GM18511 (cell line): ENCODE data around the gene NRBP1.
"Not testable (repeated sequence)": the region's sequence is repeated elsewhere in the genome, so short reads cannot be mapped to it uniquely, and the experiment has no call there.

Experiments used
- ATAC-seq: cut with Tn5 transposase; IDR thresholded peaks from one replicate; pipeline ENCODE4 v1.9.1; 2021; ENCODE audit warnings: mild to moderate bottlenecking, moderate library complexity; ENCODE audit not compliant: unreplicated experiment

The NRBP1 gene

DNA sequence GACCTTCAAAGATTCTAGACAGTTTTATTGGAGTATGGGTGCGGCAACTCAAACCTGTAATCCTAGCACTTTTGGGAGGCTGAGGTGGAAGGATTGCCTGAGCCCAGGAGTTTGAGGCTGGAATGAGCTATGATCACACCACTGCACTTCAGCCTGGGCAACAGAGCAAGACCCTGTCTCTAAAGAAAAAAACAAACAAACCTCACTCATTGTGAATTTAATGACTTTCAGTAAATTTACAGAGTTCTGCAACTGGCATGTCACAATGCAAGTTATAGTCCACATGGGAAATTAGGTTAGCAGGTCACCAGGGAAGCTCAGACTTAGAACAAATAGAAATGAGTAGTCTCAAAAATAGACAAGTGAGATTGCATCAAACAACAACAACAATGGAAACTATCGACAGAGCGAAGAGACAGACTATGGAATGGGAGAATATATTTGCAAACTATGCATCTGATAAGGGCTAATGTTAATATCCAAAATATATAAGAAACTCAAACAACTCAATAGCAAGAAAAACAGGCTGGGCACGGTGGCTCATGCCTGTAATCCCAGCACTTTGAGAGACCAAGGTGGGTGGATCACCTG is 6.7 kb upstream of the NRBP1 start:
- no peak for ATAC-seq

DNA sequence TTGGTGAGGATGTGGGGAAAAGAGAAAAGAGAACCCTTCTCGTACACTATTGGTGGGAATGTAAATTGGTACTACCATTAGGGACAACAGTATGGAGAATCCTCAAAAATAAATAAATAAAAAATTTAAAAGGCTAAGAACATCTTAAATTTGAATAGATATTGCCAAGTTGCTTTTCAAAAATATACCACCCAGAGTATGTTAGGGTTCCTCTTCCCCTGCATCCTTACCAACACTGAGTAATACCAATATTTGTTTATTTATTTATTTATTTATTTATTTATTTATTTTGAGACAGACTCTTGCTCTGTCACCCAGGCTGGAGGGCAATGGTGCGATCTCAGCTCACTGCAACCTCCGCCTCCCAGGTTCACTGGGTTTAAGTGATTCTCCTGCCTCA is 5.5 kb upstream of the NRBP1 start:
- ATAC-seq: no peak

DNA sequence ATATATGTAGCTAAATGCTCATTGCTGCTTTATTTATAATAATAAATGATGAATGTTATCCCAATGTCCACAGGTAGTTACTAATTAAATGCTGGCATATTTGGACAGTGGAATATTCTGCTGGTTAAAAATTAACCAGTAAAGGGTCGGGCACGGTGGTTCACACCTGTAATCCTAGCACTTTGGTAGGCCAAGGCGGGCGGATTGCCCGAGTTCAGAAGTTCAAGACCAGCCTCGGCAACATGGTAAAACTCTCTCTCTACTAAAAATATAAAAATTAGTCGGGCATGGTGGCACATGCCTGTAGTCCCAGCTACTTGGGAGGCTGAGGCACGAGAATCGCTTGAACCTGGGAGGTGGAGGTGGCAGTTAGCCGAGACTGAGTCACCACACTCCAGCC is 3.4 kb upstream of the NRBP1 start:
- not testable (repeated sequence) for ATAC-seq

DNA sequence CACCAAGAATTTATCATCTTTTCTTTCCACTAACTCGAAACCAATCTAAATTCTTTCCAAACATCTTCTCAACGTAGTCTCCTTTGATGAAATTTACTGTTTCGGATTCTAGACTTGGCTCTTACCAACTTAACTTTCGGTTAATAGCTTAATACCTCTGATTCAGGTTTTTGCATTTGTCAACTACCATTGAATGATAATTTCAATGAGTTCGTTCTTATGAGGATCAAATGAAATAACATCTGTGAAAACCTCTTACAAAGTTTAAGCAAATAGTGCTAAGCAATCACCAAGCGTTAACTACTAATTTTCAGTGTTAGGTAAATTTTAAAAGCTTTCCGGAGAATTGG is 593 bp upstream of the NRBP1 start:
- ATAC-seq: no peak

DNA sequence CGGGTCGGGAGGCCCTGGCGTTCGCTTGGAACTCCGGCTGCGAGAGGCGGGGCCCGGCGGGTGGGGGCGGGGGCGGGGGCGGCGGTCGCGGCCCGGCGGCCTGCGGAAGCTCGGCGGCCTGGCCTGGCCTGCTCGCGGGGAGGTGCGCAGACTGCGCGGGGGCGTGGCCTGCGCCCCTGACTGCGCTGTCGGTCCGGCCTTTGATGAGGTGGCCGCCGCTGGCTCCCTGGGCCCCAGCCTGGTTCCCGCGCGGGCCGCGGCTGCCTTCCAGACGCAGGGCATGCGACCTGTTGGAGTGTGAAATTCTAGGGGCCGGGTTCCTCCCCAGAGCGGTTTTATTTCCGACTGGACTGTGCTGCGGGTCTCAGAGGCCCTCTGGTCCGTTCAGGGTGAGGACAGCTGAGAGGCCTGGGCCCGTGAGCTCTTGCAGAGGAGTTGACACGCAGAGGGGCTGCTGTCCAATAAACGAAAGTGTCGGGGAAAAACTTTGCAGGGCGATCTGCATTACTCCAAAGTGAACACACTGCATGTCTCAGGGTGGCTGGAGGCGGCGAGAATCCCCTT is 629 bp downstream of the NRBP1 start:
- peak; percentile 75 for ATAC-seq

DNA sequence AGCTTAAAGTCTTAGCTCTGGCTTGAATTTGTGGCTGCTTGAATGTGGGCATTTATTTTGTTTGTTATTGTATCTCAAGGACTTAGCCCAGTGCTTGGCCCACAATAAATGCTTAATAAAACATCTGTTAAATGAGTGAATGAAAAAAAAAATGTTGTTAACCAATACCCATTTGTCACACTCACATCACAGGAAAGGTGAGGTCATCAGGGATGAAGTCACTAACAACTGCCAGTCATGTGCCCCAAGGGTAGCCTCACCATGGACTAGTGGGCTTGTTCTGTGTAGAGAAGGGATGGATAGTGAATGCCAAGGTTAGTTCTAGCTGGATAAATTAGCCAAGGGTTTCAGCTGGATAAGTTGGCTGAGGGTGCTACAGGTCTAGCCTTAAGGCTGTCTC is 3.0 kb downstream of the NRBP1 start:
- ATAC-seq: no peak

DNA sequence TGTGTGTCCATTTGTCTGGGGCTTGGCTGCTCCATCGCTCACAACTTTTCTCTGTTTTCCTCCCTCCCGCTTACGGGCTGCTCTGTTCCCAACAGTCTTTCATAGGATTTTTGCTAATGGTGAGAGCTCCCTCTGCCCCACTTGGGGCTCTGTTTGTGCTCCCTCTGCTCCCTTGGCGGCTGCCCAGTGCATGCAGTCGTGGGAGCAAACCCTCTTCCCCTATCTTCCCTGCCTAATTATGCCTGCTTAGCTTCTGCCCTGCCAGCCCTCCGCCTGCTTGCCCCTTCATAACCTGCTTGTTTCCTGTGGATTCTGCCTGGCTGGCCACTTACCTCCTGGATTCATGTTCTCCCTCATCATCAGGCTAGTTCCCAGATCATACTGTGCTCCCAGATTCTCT is 7.2 kb downstream of the NRBP1 start:
- no peak for ATAC-seq

DNA sequence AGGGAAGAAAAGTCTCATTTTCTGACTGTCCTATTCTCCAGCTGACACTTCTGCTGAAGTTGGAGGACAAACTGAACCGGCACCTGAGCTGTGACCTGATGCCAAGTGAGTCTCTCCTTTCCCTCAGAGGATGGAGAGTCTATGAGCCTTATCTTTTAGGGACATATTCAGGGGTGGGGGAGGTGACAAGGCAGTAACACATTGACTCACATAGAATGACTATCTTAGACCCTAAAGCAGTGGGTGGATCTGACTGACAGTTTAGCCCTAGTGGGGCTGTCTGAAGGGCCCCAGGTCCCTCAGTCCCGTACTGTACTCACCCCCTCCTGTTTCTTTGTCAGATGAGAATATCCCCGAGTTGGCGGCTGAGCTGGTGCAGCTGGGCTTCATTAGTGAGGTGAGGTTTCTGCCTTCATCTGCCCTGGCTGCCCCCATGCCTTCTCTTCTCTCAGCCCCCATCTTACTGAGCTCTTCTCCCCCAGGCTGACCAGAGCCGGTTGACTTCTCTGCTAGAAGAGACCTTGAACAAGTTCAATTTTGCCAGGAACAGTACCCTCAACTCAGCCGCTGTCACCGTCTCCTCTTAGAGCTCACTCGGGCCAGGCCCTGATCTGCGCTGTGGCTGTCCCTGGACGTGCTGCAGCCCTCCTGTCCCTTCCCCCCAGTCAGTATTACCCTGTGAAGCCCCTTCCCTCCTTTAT is 12.9 kb downstream of the NRBP1 start:
- ATAC-seq: no peak

DNA sequence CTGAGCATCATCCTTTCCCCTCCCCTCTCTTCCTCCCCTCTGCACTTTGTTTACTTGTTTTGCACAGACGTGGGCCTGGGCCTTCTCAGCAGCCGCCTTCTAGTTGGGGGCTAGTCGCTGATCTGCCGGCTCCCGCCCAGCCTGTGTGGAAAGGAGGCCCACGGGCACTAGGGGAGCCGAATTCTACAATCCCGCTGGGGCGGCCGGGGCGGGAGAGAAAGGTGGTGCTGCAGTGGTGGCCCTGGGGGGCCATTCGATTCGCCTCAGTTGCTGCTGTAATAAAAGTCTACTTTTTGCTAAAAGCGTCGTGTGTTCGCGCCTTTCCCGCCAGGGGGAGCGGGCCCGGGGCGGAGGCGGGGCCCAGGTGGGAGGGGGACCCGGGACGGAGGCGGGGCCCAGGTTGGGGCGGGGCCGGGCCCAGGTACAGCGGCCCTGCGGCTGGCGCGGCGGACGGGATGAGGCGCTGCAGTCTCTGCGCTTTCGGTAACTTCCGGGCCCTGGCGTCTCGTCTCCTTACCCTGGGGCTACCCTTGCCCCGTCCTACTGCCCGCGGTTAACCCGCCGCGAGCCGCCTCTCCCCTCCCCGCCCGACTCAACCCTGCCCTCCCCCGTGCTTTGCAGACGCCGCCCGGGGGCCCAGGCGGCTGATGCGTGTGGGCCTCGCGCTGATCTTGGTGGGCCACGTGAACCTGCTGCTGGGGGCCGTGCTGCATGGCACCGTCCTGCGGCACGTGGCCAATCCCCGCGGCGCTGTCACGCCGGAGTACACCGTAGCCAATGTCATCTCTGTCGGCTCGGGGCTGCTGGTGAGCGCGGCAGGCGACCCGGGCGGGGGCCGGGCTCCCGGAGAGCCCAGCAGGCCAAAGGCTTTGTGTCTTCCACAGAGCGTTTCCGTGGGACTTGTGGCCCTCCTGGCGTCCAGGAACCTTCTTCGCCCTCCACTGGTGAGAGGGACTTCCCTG is 13.8 kb downstream of the NRBP1 start, which contains the start of gene KRTCAP3:
TSS of gene KRTCAP3 (plus strand) at position 424 of the 962 bp plus-strand sequence. CDS start at position 456, 32 bp downstream.
- ATAC-seq: no peak

DNA sequence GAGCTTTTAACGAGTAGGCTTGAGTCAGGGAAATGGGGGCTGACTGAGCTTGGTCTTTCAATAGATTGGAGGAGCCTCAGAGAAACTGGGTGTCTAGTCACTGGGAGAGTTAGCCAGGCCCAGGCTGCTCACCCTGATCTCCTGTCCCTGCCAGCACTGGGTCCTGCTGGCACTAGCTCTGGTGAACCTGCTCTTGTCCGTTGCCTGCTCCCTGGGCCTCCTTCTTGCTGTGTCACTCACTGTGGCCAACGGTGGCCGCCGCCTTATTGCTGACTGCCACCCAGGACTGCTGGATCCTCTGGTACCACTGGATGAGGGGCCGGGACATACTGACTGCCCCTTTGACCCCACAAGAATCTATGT is 14.5 kb downstream of the NRBP1 start:
- no peak for ATAC-seq

DNA sequence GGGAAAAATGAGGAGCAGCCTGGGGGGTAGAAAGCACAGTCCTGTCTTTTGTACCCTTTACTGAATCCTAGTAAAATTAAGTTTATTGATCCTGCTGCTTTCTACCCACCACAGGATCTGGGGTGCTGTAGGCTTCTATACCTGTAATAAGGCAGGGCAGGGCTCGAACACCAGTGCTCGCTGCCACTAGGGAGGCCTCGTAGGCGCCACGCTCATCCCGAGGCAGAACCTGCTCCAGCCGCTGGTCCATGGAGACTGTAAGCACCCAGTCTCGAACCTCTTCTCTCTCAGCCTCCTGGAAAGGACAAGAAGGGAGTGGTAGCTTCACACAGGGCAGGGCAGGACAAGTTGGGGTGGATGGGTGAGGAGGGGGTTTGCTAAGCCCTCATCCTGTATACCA is 16.7 kb downstream of the NRBP1 start:
- ATAC-seq: no peak

DNA sequence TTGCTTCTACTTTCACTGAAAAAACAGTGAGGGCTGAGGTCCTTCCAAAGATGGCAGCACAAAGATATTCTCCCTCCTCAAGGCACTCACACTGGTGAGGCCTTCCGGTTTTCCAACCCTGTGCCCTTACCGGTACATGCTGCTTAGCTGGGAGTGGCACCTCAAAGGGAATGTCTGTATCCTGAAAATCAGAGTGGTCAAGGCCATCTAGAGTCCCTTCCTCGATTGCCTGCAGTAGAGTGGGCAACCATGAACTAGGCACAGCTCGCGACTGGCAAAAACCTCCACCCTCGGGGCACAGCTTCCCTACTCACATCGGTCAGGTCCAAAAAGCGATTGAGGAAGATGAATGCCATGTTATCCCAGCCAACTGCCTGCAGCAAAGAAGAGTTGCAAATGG is 17.2 kb downstream of the NRBP1 start:
- ATAC-seq: no peak

DNA sequence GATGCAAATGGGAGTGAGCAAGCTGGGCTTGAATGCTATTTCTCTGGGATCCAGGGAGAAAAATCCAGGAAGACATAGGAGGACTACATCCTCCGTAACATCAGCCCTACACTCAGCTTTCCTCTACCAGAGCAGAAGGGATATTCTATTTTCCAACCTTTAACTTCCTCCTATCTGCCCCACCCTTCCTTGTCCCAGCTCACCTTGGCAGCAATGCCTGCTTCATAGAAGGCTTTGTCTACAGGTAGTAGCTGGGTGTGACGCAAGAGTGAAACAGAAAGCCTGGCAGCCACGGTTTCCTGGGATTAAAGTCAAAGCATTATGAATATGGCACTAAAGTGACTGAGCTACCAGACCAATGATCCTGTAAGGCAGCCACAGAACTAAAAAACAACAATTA is 17.6 kb downstream of the NRBP1 start:
- ATAC-seq: no peak

DNA sequence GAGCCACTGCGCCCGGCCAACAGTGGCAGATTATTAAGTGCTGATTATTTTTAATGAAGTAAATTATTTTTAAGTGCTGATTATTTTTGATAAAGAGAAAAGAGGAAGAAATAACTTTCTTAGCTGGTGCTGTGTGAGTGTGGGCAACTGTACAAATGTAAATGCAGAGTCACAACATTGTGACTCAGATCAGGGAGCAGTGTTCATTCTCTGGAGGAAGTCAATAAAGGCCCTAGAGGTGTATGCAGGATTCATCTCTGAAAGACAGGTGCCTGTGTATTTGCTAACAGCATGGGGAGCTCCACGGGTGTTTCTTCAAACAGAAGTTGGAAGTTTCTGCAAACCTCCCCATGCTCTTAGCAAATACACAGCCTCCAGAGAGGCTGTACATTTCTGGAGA is 19.9 kb downstream of the NRBP1 start:
- ATAC-seq: no peak

DNA sequence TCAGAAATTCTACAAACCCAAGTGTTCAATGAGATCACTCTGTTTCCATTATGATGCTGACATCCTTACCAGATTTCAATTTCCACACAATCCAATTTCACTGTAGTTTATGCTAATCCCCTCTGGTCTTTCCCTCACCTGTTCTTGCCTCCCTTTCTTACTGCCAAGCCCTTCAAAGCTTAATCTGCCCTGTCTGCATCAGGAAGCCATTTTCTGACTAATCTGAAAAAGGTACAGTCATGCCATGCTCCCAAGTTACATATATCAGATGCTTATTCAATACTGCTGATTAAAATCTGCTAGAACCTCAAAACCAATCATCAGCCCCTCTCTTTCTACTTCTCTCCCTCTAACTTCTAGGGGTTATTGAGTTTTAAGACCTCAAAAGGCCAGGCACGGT is 22.7 kb downstream of the NRBP1 start:
- no peak for ATAC-seq

DNA sequence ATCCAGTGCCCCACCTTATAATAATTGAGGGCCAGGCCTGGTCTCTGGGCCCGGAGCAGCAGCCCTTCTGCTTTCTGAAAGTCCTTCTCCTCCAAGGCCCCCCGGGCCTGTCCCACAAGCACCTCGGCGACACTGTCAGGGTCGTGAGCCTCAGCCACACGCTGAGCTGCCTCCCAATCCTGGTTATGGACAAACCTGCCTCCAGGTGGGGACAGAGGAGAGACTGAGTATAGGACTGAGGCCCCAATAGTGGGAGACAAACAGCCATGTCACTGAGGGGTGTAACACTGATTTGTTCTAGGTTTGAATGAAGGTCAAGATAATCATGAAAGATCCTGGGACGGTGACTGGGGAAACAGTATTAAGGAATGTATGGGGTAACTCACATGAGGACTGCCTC is 25.5 kb downstream of the NRBP1 start:
- no peak for ATAC-seq

DNA sequence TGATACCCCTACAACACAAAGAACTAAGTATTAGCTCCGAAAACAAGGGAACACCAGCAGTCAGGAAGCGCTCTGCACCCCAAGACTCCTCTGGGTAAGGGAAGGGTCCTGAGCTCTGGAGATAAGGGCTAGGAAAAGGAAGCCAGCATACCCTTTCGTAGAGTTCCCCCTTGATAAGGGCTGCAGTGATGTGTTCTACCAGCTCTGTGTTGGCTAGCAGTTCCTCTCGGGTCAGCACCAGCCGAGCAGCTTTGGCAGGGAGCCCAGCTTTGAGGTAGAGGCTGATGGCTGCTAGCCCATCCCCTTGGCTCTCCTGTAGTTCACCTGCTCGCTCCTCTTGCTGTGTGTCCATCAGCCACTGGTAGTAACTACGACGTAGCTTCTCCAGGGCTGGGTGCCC is 32.7 kb downstream of the NRBP1 start:
- no peak for ATAC-seq

DNA sequence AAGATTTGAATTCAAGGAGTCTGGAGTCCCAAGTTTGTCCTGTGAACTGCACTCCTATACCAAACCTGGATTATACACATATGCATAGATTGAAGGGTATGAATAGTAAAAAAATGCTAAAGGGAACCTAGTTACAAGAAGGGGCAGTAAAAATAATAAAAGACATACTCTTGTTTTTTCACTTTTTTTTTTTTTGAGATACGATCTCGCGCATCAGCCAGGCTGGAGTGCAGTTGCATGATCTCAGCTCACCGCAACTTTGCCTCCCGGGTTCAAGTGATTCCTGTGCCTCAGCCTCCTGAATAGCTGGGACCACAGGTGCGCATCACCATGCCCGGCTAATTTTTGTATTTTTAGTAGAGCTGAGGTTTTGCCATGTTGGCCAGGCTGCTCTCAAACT is 36.0 kb downstream of the NRBP1 start:
- no peak for ATAC-seq

DNA sequence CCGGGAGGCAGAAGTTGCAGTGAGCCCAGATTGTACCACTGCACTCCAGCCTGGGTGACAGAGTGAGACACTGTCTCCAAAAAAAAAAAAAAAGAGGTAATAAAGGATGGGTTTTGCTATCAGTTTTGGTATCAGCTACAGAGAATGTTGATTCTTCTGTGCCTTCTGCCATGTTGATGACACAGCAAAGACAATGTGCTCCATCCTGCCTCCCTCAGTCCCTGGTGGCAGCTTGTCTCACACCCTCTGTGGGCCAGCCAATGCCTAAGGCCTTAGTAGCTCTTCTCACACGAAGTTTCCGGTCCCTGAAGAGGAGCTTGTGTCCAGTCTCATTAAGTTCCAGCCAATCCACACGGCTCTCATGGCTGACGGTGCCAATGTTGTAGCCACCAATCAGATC is 43.5 kb downstream of the NRBP1 start:
- no peak for ATAC-seq

DNA sequence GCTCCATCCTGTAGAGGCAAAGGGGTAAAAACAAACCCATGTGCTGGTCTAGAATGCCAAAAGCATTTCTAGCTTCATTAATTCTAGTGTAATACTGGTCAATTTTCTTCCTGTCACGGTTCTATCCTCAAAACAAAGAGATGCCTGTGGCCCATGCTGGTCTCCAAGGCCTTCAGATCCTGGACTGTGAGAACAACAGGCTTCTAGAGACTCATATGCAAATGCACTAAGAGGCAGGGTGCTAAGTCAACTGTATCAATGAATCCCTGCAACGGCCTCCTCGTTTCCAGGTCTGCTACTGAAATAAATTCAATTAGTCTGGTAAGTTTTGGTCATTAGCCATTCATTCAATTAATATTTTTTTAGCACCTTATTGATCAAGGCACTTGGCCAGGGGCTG is 57.1 kb downstream of the NRBP1 start:
- ATAC-seq: no peak

DNA sequence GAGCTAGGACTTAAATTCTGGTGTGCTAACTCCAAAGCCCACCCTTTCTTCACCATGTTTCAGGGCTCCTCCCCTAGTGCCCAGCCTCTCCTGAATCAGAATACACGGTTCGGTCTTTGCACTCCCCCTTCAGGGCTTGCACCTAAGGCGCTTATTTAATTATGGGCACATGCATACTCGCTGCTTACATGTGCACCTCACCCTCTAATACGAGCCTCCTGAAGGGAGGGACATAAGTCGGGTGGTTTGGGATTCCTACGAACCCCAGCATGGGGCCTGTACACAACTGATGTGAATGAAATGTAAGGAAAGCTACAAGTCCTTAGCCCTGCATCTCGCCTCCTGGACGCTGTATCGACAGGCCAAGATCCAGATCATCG is 60.7 kb downstream of the NRBP1 start:
- peak; percentile 14 for ATAC-seq
